ENCODE measurements around the gene ESAM. TPM values are rescaled to one million over a fixed set of nuclear protein-coding genes. Genes with fewer than 3 reads are reported as not detected.

Gene ESAM
- total RNA-seq, 1 experiment from 2014 or later = 10.4 TPM

GRCh38 chr11:124800226-124800929 is 38.3 kb upstream of the ESAM start, which contains the start of gene MSANTD2:
Gene MSANTD2 (minus strand): TSS chr11:124800406. CDS start chr11:124800380, 26 bp downstream.
- H3K9me2 ChIP-seq (replicated peaks; ENCODE audit: low read length) = no peaks in the 10 kb centered on the region
- H3K27ac ChIP-seq (ENCODE audit: low read length) = peak within 1 kb of the TSS; percentile 83
- H3K4me3 ChIP-seq (ENCODE audit: low read length) = peak within 1 kb of the TSS; percentile 70
- peaks cover 39% of the 10 kb centered on the region for H3K4me1 ChIP-seq (ENCODE audit: insufficient read depth, low read length)
- H4K20me1 ChIP-seq (ENCODE audit: low read length) = peaks cover 20% of the 10 kb centered on the region; the same call in 1 of the 2 replicates
- H3K4me2 ChIP-seq (ENCODE audit: low read length) = peak within 1 kb of the TSS; percentile 80
- ChIA-PET POLR2A (ENCODE audit: unreplicated experiment) (interaction anchor here (0.6 to 1.3 kb wide), 3 partner anchors 13 to 36 kb away, joined by 3 to 6 read pairs (median 5); no protein-coding TSS in a partner anchor), CTCF (interaction anchor here (4.5 kb wide), 1 partner anchor 36 kb away, joined by 48 read pairs; no protein-coding TSS in a partner anchor)
- DNase-seq = peak; percentile 76
- peak within 1 kb of the TSS; percentile 90 for H3K9ac ChIP-seq (ENCODE audit: low read length)
- H3K79me2 ChIP-seq (ENCODE audit: low read length) = peaks cover 54% of the 10 kb centered on the region
- intact Hi-C loops (cut with micrococcal nuclease) = loop anchor here (2.0 kb wide), 2 partner anchors 14 to 66 kb away; no protein-coding TSS in a partner anchor
- no peaks in the 10 kb centered on the region for H3K27me3 ChIP-seq (ENCODE audit: low read length)
- no peaks in the 10 kb centered on the region for H3F3A ChIP-seq (ENCODE audit: low read length, unreplicated experiment)
- no peaks in the 10 kb centered on the region for H3K9me3 ChIP-seq (ENCODE audit: low read length)
- no TSS peak for BruUV-seq (replicated peaks)
- ATAC-seq = peak; percentile 77
- no peaks in the 10 kb centered on the region for H3K36me3 ChIP-seq (ENCODE audit: low read depth, low read length)
- H2AFZ ChIP-seq (ENCODE audit: low read length) = peak within 1 kb of the TSS; percentile 92
- no peak for TF ChIP-seq EZH2 (IDR thresholded peaks at IDR 0.05; ENCODE audit: low read length, unreplicated experiment)
- TF ChIP-seq EZH2phosphoT487 (IDR thresholded peaks at IDR 0.05; ENCODE audit: borderline replicate concordance, low read length) = no peak
- no peak for TF ChIP-seq CTCF (conservative IDR thresholded peaks at IDR 0.05; ENCODE audit: low read depth, low read length)

GRCh38 chr11:124799348-124800225 is 37.5 kb upstream of the ESAM start:
- CTCF ChIA-PET = interaction anchor here (0.8 to 4.5 kb wide), 4 partner anchors 13 to 130 kb away, joined by 3 to 48 read pairs (median 4); no protein-coding TSS in a partner anchor

More at GRCh38 chr11:124799348-124800225, 37.5 kb upstream of the ESAM start:
- H3K36me3 ChIP-seq (ENCODE audit: low read depth, low read length) = no peaks in the 10 kb centered on the region
- no peaks in the 10 kb centered on the region for H3K9me3 ChIP-seq (ENCODE audit: low read length)
- H3K9ac ChIP-seq (ENCODE audit: low read length) = peak overlapping the region; percentile 90
- ATAC-seq (peak; percentile 37), DNase-seq (peak; percentile 33)
- POLR2A ChIA-PET (ENCODE audit: unreplicated experiment) = interaction anchor here (0.6 to 1.3 kb wide), 2 partner anchors 13 to 37 kb away, joined by 3 to 6 read pairs; no protein-coding TSS in a partner anchor
- H3K4me2 ChIP-seq (ENCODE audit: low read length) = peak overlapping the region; percentile 80
- H3K4me3 ChIP-seq (ENCODE audit: low read length) = peak overlapping the region; percentile 70
- H3K4me1 ChIP-seq (ENCODE audit: insufficient read depth, low read length) = peaks cover 39% of the 10 kb centered on the region
- H3K79me2 ChIP-seq (ENCODE audit: low read length) = peaks cover 62% of the 10 kb centered on the region
- peak overlapping the region; percentile 92 for H2AFZ ChIP-seq (ENCODE audit: low read length)
- intact Hi-C loops (cut with micrococcal nuclease) = loop anchor here (1.0 to 10.0 kb wide), 4 partner anchors 15 to 67 kb away; no protein-coding TSS in a partner anchor
- no peak for TF ChIP-seq EZH2phosphoT487 (IDR thresholded peaks at IDR 0.05; ENCODE audit: borderline replicate concordance, low read length)
- TF ChIP-seq CTCF (conservative IDR thresholded peaks at IDR 0.05; ENCODE audit: low read depth, low read length) = no peak
- H3K9me2 ChIP-seq (replicated peaks; ENCODE audit: low read length) = no peaks in the 10 kb centered on the region
- H3K27ac ChIP-seq (ENCODE audit: low read length) = peak overlapping the region; percentile 83
- H3K27me3 ChIP-seq (ENCODE audit: low read length) = no peaks in the 10 kb centered on the region
- H4K20me1 ChIP-seq (ENCODE audit: low read length) = peaks cover 20% of the 10 kb centered on the region; the same call in 1 of the 2 replicates
- BruUV-seq (replicated peaks) = TSS peak; percentile 12
- no peaks in the 10 kb centered on the region for H3F3A ChIP-seq (ENCODE audit: low read length, unreplicated experiment)

Data from PC-3 (cell line).